H9 (cell line): Measurements from ENCODE around the gene NEDD4L. TPM values are rescaled to one million over a fixed set of nuclear protein-coding genes. Genes with fewer than 3 reads are reported as not detected.

Experiments
- DNase-seq: peaks from one replicate; pipeline ENCODE4 v3.0.0-alpha.2; 2017
- H2AFZ ChIP-seq: one replicate; pipeline ENCODE4 v1.6.1; 2013; ENCODE audit warnings: mild to moderate bottlenecking, low read length, control low read depth, moderate library complexity
- H2AK5ac ChIP-seq: 2 replicates; pipeline ENCODE4 v1.6.1; 2013; ENCODE audit warnings: low read length, control low read depth, mixed read lengths; ENCODE audit not compliant: insufficient read length
- H2BK120ac ChIP-seq: one replicate; pipeline ENCODE4 v1.6.1; 2013; ENCODE audit warnings: low read depth, mild to moderate bottlenecking, low read length, control low read depth, inconsistent platforms; ENCODE audit not compliant: poor library complexity, severe bottlenecking
- H2BK12ac ChIP-seq: 2 replicates; pipeline ENCODE4 v1.6.1; 2013; ENCODE audit warnings: low read length, control low read depth, mixed read lengths, low read depth; ENCODE audit not compliant: insufficient read length
- H2BK15ac ChIP-seq: 2 replicates; pipeline ENCODE4 v1.6.1; 2013; ENCODE audit warnings: low read depth, low read length, control low read depth
- H2BK20ac ChIP-seq: one replicate; pipeline ENCODE4 v1.6.1; 2013; ENCODE audit warnings: low read depth, mild to moderate bottlenecking, low read length, control low read depth, inconsistent platforms; ENCODE audit not compliant: poor library complexity, severe bottlenecking
- H2BK5ac ChIP-seq: 2 replicates; pipeline ENCODE4 v1.6.1; 2013; ENCODE audit warnings: low read length, control low read depth, mixed read lengths; ENCODE audit not compliant: insufficient read length
- H3K14ac ChIP-seq: 2 replicates; pipeline ENCODE4 v1.6.1; 2013; ENCODE audit warnings: low read length, control low read depth; ENCODE audit not compliant: insufficient read depth
- H3K18ac ChIP-seq: 2 replicates; pipeline ENCODE4 v1.6.1; 2013; ENCODE audit warnings: low read depth, mild to moderate bottlenecking, mixed read lengths, low read length, control low read depth; ENCODE audit not compliant: insufficient read length
- H3K23ac ChIP-seq: 2 replicates; pipeline ENCODE4 v1.6.1; 2013; ENCODE audit warnings: low read length, control low read depth, mixed read lengths, low read depth; ENCODE audit not compliant: insufficient read length
- H3K23me2 ChIP-seq: 2 replicates; pipeline ENCODE4 v1.6.1; 2013; ENCODE audit warnings: low read depth, mild to moderate bottlenecking, mixed read lengths, low read length, control low read depth; ENCODE audit not compliant: insufficient read length, poor library complexity, severe bottlenecking
- H3K27ac ChIP-seq: 2 replicates; pipeline ENCODE4 v1.5.1; 2013; ENCODE audit warnings: low read length, control low read depth, mixed read lengths, low read depth; ENCODE audit not compliant: insufficient read length
- H3K27me3 ChIP-seq: 2 replicates; pipeline ENCODE4 v1.6.1; 2013; ENCODE audit warnings: low read length, control low read depth, inconsistent platforms; ENCODE audit not compliant: insufficient read depth
- H3K4ac ChIP-seq: 2 replicates; pipeline ENCODE4 v1.6.1; 2013; ENCODE audit warnings: low read depth, mild to moderate bottlenecking, control low read depth, inconsistent platforms, low read length, moderate library complexity
- H3K4me1 ChIP-seq: 2 replicates; pipeline ENCODE4 v1.6.1; 2013; ENCODE audit warnings: low read length, control low read depth, inconsistent platforms; ENCODE audit not compliant: insufficient read depth
- H3K4me2 ChIP-seq: 2 replicates; pipeline ENCODE4 v1.6.1; 2013; ENCODE audit warnings: low read length, control low read depth, mixed read lengths; ENCODE audit not compliant: insufficient read length, insufficient read depth
- H3K56ac ChIP-seq: 2 replicates; pipeline ENCODE4 v1.6.1; 2013; ENCODE audit warnings: low read depth, mild to moderate bottlenecking, mixed read lengths, low read length, control low read depth; ENCODE audit not compliant: insufficient read length
- H3K79me1 ChIP-seq: 2 replicates; pipeline ENCODE4 v1.6.1; 2013; ENCODE audit warnings: low read depth, mild to moderate bottlenecking, moderate library complexity, low read length, control low read depth, inconsistent platforms; ENCODE audit not compliant: insufficient read depth, poor library complexity, severe bottlenecking
- H3K79me2 ChIP-seq: 2 replicates; pipeline ENCODE4 v1.6.1; 2013; ENCODE audit warnings: low read length, control low read depth, inconsistent platforms; ENCODE audit not compliant: insufficient read depth
- H3K9ac ChIP-seq: 2 replicates; pipeline ENCODE4 v1.6.1; 2013; ENCODE audit warnings: low read length, control low read depth, mixed read lengths; ENCODE audit not compliant: insufficient read length; ENCODE audit errors: extremely low read depth
- H3K9me3 ChIP-seq: one replicate; pipeline ENCODE4 v1.6.1; 2013; ENCODE audit warnings: low read depth, low read length, inconsistent platforms; ENCODE audit not compliant: control insufficient read depth
- H3T11ph ChIP-seq: one replicate; pipeline ENCODE4 v1.6.1; 2013; ENCODE audit warnings: mild to moderate bottlenecking, low read length, control low read depth, inconsistent platforms
- H4K20me1 ChIP-seq: one replicate; pipeline ENCODE4 v1.6.1; 2013; ENCODE audit not compliant: control insufficient read depth, insufficient read length, insufficient read depth
- H4K5ac ChIP-seq: 2 replicates; pipeline ENCODE4 v1.6.1; 2013; ENCODE audit warnings: low read depth, mild to moderate bottlenecking, mixed read lengths, low read length, control low read depth; ENCODE audit not compliant: insufficient read length
- H4K8ac ChIP-seq: replicated peaks from 2 replicates; pipeline ENCODE4 v1.6.1; 2013; ENCODE audit warnings: low read length, control low read depth, mixed read lengths, low read depth; ENCODE audit not compliant: insufficient read length
- H4K91ac ChIP-seq: 2 replicates; pipeline ENCODE4 v1.6.1; 2013; ENCODE audit warnings: low read depth, mild to moderate bottlenecking, moderate library complexity, mixed read lengths, low read length, control low read depth; ENCODE audit not compliant: insufficient read length
- H3K27ac Mint-ChIP-seq, 3 experiments: 2 replicates in 2 of 3; 3 replicates in 1 of 3; pipeline ENCODE4 v1.8.0; 2020 to 2021; ENCODE audit warnings: mixed read lengths in 3 of 3, mild to moderate bottlenecking in 1 of 3, moderate library complexity in 1 of 3
- H3K27me3 Mint-ChIP-seq: 2 replicates; pipeline ENCODE4 v1.8.0; 2021; ENCODE audit warnings: low read depth, mild to moderate bottlenecking, moderate library complexity, mixed read lengths
- H3K36me3 Mint-ChIP-seq, 3 experiments: 2 replicates in 2 of 3; 3 replicates in 1 of 3; pipeline ENCODE4 v1.8.0; 2020 to 2021; ENCODE audit warnings: low read depth in 3 of 3, mixed read lengths in 3 of 3; ENCODE audit not compliant: insufficient read depth in 1 of 3
- H3K4me1 Mint-ChIP-seq, 2 experiments: 2 replicates each; pipeline ENCODE4 v1.8.0; 2020; ENCODE audit warnings: mixed read lengths in 2 of 2
- H3K4me3 Mint-ChIP-seq, 2 experiments: 2 replicates in 1 of 2; 3 replicates in 1 of 2; pipeline ENCODE4 v1.8.0; 2020 to 2021; ENCODE audit warnings: mild to moderate bottlenecking in 2 of 2, mixed read lengths in 2 of 2, moderate library complexity in 1 of 2
- H3K9me3 Mint-ChIP-seq, 2 experiments: 2 replicates in 1 of 2; 3 replicates in 1 of 2; pipeline ENCODE4 v1.8.0; 2020; ENCODE audit warnings: mild to moderate bottlenecking in 2 of 2, mixed read lengths in 2 of 2, moderate library complexity in 1 of 2
- CTCF ChIP-seq: fragments of 200-600 bp; sonication (generic); conservative IDR thresholded peaks from 3 replicates; pipeline ENCODE4 v1.8.0; 2021; ENCODE audit warnings: antibody characterized with exemption, mild to moderate bottlenecking
- WGBS: extraction: QIAGEN DNeasy Blood & Tissue Kit; methylation state at CpG from one replicate; pipeline ENCODE4 v1.1.7; 2013; ENCODE audit warnings: missing lambda C conversion rate, low lambda C conversion rate, mixed read lengths; ENCODE audit not compliant: insufficient read length; ENCODE audit errors: extremely low coverage; 5-methylcytosine and 5-hydroxymethylcytosine counted together
- total RNA-seq: library from RNA; stranded (reverse); gene quantifications from 2 replicates; pipeline ENCODE4 v1.2.1, GENCODE V29; 2021

NEDD4L gene
- total RNA-seq, 1 experiment from 2014 or later, result 76.3 TPM

GRCh38 chr18:58348517-58348916, 304.5 kb downstream of the NEDD4L start:
- Histone ChIP-seq H2AK5ac (no peak overlapping the region), H3K18ac (no peak overlapping the region), H3K79me1 (no peaks in the 10 kb centered on the region), H3K23me2 (no peaks in the 10 kb centered on the region), H3K23ac (no peak overlapping the region), H2AFZ (no peak overlapping the region), H4K5ac (no peak overlapping the region), H2BK15ac (no peak overlapping the region), H3K27me3 (no peaks in the 10 kb centered on the region), H3K9me3 (no peaks in the 10 kb centered on the region), H4K91ac (no peak overlapping the region), H3K79me2 (no peaks in the 10 kb centered on the region), H3K4me1 (peaks cover 14% of the 10 kb centered on the region), H3K14ac (no peak overlapping the region), H3K4ac (no peak overlapping the region), H3K27ac (no peak overlapping the region), H2BK5ac (no peak overlapping the region), H2BK20ac (no peak overlapping the region), H4K20me1 (no peaks in the 10 kb centered on the region), H3K56ac (no peak overlapping the region), H2BK120ac (no peak overlapping the region), H3K4me2 (no peak overlapping the region), H3K9ac (no peak overlapping the region), H4K8ac (no peak overlapping the region), H3T11ph (no peak overlapping the region), H2BK12ac (no peak overlapping the region)
- Mint-ChIP-seq H3K27ac (peak overlapping the region in 2 of 3 experiments; percentile 62 to 67; a peak in 2 of 7 replicates), H3K27me3 (no peaks in the 10 kb centered on the region), H3K36me3 (peaks cover 1 to 43% (median 39%) of the 10 kb centered on the region in 3 experiments; a peak in 5 of 7 replicates), H3K4me3 (no peak overlapping the region), H3K9me3 (no peaks in the 10 kb centered on the region), H3K4me1 (peaks cover 43 to 47% of the 10 kb centered on the region in 2 experiments)
- no peak for DNase-seq
- TF ChIP-seq CTCF, result no peak
- no CpG with 5 or more reads among the region's 4 CpGs for WGBS
